CD4-positive, alpha-beta memory T cell (primary cell): Measurements from ENCODE around the gene MEIG1. TPM values are rescaled to one million over a fixed set of nuclear protein-coding genes. Genes with fewer than 3 reads are reported as not detected.

ENCODE experiments used
- CTCF ChIA-PET: fragments of 350-600 bp; sonication (Branson Sonifier 250); formaldehyde crosslinking; loops from one replicate; lab custom pipeline; 2021; ENCODE audit warnings: inconsistent platforms; ENCODE audit not compliant: partially characterized antibody; lab: Charles Lee
- POLR2A ChIA-PET: fragments of 350-600 bp; sonication (Branson Sonifier 250); formaldehyde crosslinking; loops from one replicate; lab custom pipeline; 2021; ENCODE audit not compliant: partially characterized antibody; lab: Charles Lee
- DNase-seq, 5 donors: peaks; one replicate each; pipeline versions ENCODE4 v3.0.0 to v3.0.0-alpha.2; 2020 to 2022; ENCODE audit warnings: mixed read lengths in 1 of 5
- H3K27ac ChIP-seq: one replicate; pipeline ENCODE4 v1.7.0; 2013; ENCODE audit warnings: low read depth, low read length
- H3K27me3 ChIP-seq: 2 replicates; pipeline ENCODE4 v1.7.0; 2013; ENCODE audit warnings: mild to moderate bottlenecking, low read length, moderate library complexity; ENCODE audit not compliant: insufficient read depth
- H3K36me3 ChIP-seq: 2 replicates; pipeline ENCODE4 v1.7.0; 2013; ENCODE audit warnings: mild to moderate bottlenecking, low read length, moderate library complexity; ENCODE audit not compliant: insufficient read depth
- H3K4me1 ChIP-seq: 2 replicates; pipeline ENCODE4 v1.7.0; 2013; ENCODE audit warnings: mild to moderate bottlenecking, low read length, moderate library complexity; ENCODE audit not compliant: insufficient read depth
- H3K4me3 ChIP-seq, 2 donors: one replicate each; pipeline ENCODE4 v1.7.0; 2013; ENCODE audit warnings: low read length in 2 of 2, mild to moderate bottlenecking in 1 of 2
- H3K9me3 ChIP-seq, 2 donors: one replicate each; pipeline ENCODE4 v1.7.0; 2013; ENCODE audit warnings: low read length in 2 of 2, control low read depth in 1 of 2; ENCODE audit not compliant: control insufficient read depth in 1 of 2
- H3K27ac Mint-ChIP-seq, 7 donors: one replicate each; pipeline ENCODE4 v1.8.0; 2020 to 2021; ENCODE audit warnings: mixed read lengths in 7 of 7, mild to moderate bottlenecking in 6 of 7, inconsistent platforms in 3 of 7, moderate library complexity in 3 of 7
- H3K27me3 Mint-ChIP-seq, 2 donors: one replicate each; pipeline ENCODE4 v1.8.0; 2020 to 2021; ENCODE audit warnings: mixed read lengths in 2 of 2
- H3K36me3 Mint-ChIP-seq, 2 donors: one replicate each; pipeline ENCODE4 v1.8.0; 2020 to 2021; ENCODE audit warnings: mixed read lengths in 2 of 2, inconsistent platforms in 1 of 2, mild to moderate bottlenecking in 1 of 2
- H3K4me1 Mint-ChIP-seq, 4 donors: one replicate each; pipeline ENCODE4 v1.8.0; 2020 to 2021; ENCODE audit warnings: mixed read lengths in 4 of 4, mild to moderate bottlenecking in 1 of 4
- H3K4me3 Mint-ChIP-seq, 8 donors: one replicate each; pipeline ENCODE4 v1.8.0; 2020 to 2021; ENCODE audit warnings: mixed read lengths in 8 of 8, mild to moderate bottlenecking in 7 of 8, moderate library complexity in 6 of 8, inconsistent platforms in 3 of 8
- H3K9me3 Mint-ChIP-seq, 8 donors: one replicate each; pipeline ENCODE4 v1.8.0; 2020 to 2021; ENCODE audit warnings: mixed read lengths in 8 of 8, mild to moderate bottlenecking in 5 of 8, inconsistent platforms in 3 of 8, moderate library complexity in 1 of 8
- intact Hi-C: fragments of 100-400 bp; cut with micrococcal nuclease; formaldehyde crosslinking; loops from one replicate; pipeline ENCODE4 v1.15.1; 2023
- polyA plus RNA-seq, 2 donors: library from polyadenylated mRNA; unstranded; fragments of 300-500 nt; fragmentation: Illumina TruSeq; gene quantifications; one replicate each; pipeline ENCODE4 v1.2.3, GENCODE V29; 2021
- total RNA-seq, 2 experiments: library from RNA; stranded (reverse); gene quantifications; one replicate each; pipeline ENCODE4 v1.2.3, GENCODE V29; 2021

Gene MEIG1
- total and polyA plus RNA-seq, 4 experiments from 2014 or later, result 0.62 to 0.99 TPM; not detected in 2

- peak overlapping the region; percentile 92 to 99 for H3K4me3 ChIP-seq
- peaks cover 48% of the 10 kb centered on the region for H3K4me1 ChIP-seq
- no peaks in the 10 kb centered on the region for H3K9me3 ChIP-seq
- Mint-ChIP-seq H3K36me3 (peaks cover 4 to 16% of the 10 kb centered on the region in 2 donors), H3K9me3 (no peaks in the 10 kb centered on the region), H3K4me3 (peak overlapping the region; percentile 87 to 96 (median 92)), H3K4me1 (peaks cover 34 to 70% (median 50%) of the 10 kb centered on the region in 4 donors), H3K27ac (peak overlapping the region; percentile 89 to 97 (median 96)), H3K27me3 (no peaks in the 10 kb centered on the region)
- no peaks in the 10 kb centered on the region for H3K27me3 ChIP-seq
- peak overlapping the region; percentile 73 for H3K27ac ChIP-seq
- H3K36me3 ChIP-seq, result no peaks in the 10 kb centered on the region
- CTCF ChIA-PET, result interaction anchor here (0.8 to 3.2 kb wide), 8 partner anchors 9 to 413 kb away, joined by 3 to 17 read pairs (median 4); partner anchors contain the start of genes CDNF and SUV39H2
- peak in 3 of 5 donors; percentile 9 to 21 (median 18) for DNase-seq
- intact Hi-C loops, result loop anchor here (5.0 to 10.0 kb wide), 6 partner anchors 144 to 1369 kb away; partner anchors contain the start of genes PRPF18 and RPP38
- POLR2A ChIA-PET, result interaction anchor here (0.8 to 2.7 kb wide), 10 partner anchors 8 to 768 kb away, joined by 3 to 17 read pairs (median 4); partner anchors contain the start of genes CDNF, HSPA14, MSANTD7 and RPP38
Observed at GRCh38 chr10:14953424-14954000, 5.7 kb upstream of the MEIG1 start.

DNA sequence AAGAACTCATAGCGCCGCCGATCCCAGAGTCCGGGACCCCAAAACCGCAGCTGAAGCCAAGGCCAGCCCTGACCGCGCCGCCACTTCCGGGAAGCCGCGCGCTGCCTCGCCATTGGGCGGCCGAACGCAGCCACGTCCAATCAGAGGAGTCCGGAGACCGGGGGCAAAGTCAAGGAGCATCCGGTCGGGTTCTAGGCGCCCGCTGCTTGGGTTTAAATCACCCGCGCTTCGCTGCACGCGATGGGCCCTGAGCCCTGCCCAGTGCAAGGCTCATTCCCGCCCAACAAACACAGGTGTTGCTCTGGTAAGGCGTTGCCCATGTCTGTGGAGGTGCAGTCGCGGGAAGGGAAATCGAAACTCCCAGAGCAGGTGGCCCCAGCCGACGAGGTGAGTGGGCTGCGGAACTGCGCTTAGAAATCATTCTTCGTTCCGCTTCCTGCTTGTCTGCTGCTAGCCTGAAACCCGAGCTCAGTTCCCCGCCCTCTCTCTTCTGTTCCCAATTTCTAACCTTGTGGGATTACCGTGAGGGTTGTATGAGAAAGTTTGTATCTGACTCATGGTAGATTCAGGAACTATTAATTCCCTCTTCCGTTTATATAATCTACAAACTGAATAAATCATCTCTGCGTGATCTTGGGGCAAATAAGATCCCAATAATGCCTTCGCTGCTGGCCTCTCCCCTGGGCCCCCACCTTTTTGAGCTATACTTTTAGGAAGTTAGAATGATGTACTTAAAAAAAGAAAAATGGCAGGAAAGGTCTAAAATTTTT, 5.0 kb upstream of the MEIG1 start, which contains the start of gene DCLRE1C:
Gene DCLRE1C (minus strand): TSS at position 96 of the 770 bp plus-strand sequence. CDS start 86 bp downstream, at position 10.
- Mint-ChIP-seq H3K9me3 (no peaks in the 10 kb centered on the region), H3K4me1 (peaks cover 37 to 73% (median 53%) of the 10 kb centered on the region in 4 donors), H3K4me3 (peak within 1 kb of the TSS; percentile 87 to 96 (median 92)), H3K27me3 (no peaks in the 10 kb centered on the region), H3K36me3 (peaks cover 0 to 12% of the 10 kb centered on the region in 2 donors), H3K27ac (peak within 1 kb of the TSS; percentile 89 to 97 (median 96))
- DNase-seq, result peak; percentile 85 to 90 (median 89)
- H3K4me1 ChIP-seq, result peaks cover 52% of the 10 kb centered on the region
- ChIA-PET CTCF (interaction anchor here (0.9 to 3.2 kb wide), 4 partner anchors 8 to 152 kb away, joined by 3 to 17 read pairs (median 3); no protein-coding TSS in a partner anchor), POLR2A (interaction anchor here (1.0 to 2.7 kb wide), 10 partner anchors 8 to 768 kb away, joined by 3 to 17 read pairs (median 4); partner anchors contain the start of genes CDNF, HSPA14, MSANTD7 and RPP38)
- H3K27ac ChIP-seq, result peak within 1 kb of the TSS; percentile 73
- intact Hi-C loops, result loop anchor here (1.0 to 10.0 kb wide), 8 partner anchors 75 to 1369 kb away; partner anchors contain the start of genes CDNF, HSPA14, MSANTD7 and PRPF18
- H3K4me3 ChIP-seq, result peak within 1 kb of the TSS; percentile 92 to 99
- H3K36me3 ChIP-seq, result no peaks in the 10 kb centered on the region
- H3K9me3 ChIP-seq, result no peaks in the 10 kb centered on the region
- no peaks in the 10 kb centered on the region for H3K27me3 ChIP-seq

DNA sequence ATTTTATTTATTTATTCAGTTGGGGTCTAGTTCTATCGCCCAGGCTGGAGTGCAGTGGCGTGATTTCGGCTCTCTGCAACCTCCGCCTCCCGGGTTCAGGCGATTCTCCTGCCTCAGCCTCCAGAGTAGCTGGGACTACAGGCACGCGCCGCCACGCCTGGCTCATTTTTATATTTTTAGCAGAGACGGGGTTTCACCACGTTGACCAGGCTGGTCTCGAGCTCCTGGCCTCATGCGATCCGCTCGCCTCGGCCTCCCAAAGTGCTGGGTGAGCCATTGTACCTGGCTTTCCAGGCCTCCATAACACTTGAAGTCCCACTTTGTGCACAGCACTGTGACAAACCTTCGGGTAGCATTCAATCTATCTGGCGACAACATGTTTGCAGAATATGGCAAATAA, 4.3 kb upstream of the MEIG1 start:
- H3K4me3 ChIP-seq, result peak overlapping the region in 1 of 2 donors; percentile 92

DNA sequence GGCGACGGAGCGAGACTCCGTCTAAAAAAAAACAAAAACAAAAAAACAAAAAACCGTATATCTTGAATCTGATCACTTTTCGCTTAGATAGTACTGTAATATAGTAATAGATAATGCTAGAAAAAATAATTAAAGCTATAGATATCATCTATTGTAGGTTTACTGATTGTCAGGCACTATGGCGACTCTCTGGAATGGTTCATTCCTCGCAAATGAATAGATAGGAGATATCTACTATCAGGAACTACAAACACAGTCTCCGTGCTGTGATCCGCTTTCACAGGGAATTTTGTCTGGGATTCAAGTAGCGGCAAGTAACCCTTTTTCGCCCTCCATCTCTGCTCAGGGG, 342 bp upstream of the MEIG1 start:
- H3K9me3 ChIP-seq, result no peaks in the 10 kb centered on the region
- peak overlapping the region; percentile 79 to 98 for H3K4me3 ChIP-seq
- Mint-ChIP-seq H3K27ac (peak overlapping the region; percentile 74 to 99 (median 96)), H3K27me3 (no peaks in the 10 kb centered on the region), H3K36me3 (peaks cover 0 to 8% of the 10 kb centered on the region in 2 donors), H3K4me3 (peak overlapping the region; percentile 93 to 99 (median 96)), H3K9me3 (no peaks in the 10 kb centered on the region), H3K4me1 (peaks cover 22 to 46% (median 33%) of the 10 kb centered on the region in 4 donors)
- H3K27me3 ChIP-seq, result no peaks in the 10 kb centered on the region
- intact Hi-C loops, result loop anchor here (1.0 to 10.0 kb wide), 6 partner anchors 121 to 1374 kb away; partner anchors contain the start of genes CDNF, HSPA14, MSANTD7 and NMT2
- POLR2A ChIA-PET, result interaction anchor here (0.6 to 2.5 kb wide), 9 partner anchors 10 to 1657 kb away, joined by 3 to 20 read pairs (median 4); partner anchors contain the start of genes CDNF, HSPA14, MSANTD7 and SUV39H2
- peak overlapping the region; percentile 92 for H3K27ac ChIP-seq
- no peaks in the 10 kb centered on the region for H3K36me3 ChIP-seq
- DNase-seq, result no peak
- H3K4me1 ChIP-seq, result peaks cover 18% of the 10 kb centered on the region
- CTCF ChIA-PET, result interaction anchor here (0.8 to 4.5 kb wide), 5 partner anchors 10 to 462 kb away, joined by 3 to 22 read pairs (median 4); partner anchors contain the start of genes CDNF, HSPA14, MSANTD7 and SUV39H2

More for the DNA sequence above, 4.3 kb upstream of the MEIG1 start:
- Mint-ChIP-seq H3K4me3 (peak overlapping the region; percentile 87 to 96 (median 92)), H3K36me3 (peaks cover 0 to 13% of the 10 kb centered on the region in 2 donors), H3K27ac (peak overlapping the region in 3 of 7 donors; percentile 35 to 97 (median 91)), H3K9me3 (no peaks in the 10 kb centered on the region), H3K4me1 (peaks cover 33 to 67% (median 52%) of the 10 kb centered on the region in 4 donors), H3K27me3 (no peaks in the 10 kb centered on the region)
- Histone ChIP-seq H3K36me3 (no peaks in the 10 kb centered on the region), H3K4me1 (peaks cover 52% of the 10 kb centered on the region), H3K27me3 (no peaks in the 10 kb centered on the region), H3K9me3 (no peaks in the 10 kb centered on the region), H3K27ac (no peak overlapping the region)
- CTCF ChIA-PET, result interaction anchor here (1.5 to 3.2 kb wide), 2 partner anchors 18 to 151 kb away, joined by 3 to 17 read pairs; no protein-coding TSS in a partner anchor
- POLR2A ChIA-PET, result interaction anchor here (1.0 to 2.7 kb wide), 7 partner anchors 12 to 386 kb away, joined by 3 to 17 read pairs (median 6); partner anchors contain the start of genes CDNF, HSPA14, MSANTD7 and RPP38
- intact Hi-C loops, result loop anchor here (1.0 to 10.0 kb wide), 8 partner anchors 76 to 1370 kb away; partner anchors contain the start of genes CDNF, HSPA14, MSANTD7 and PRPF18
- DNase-seq, result no peak

DNA sequence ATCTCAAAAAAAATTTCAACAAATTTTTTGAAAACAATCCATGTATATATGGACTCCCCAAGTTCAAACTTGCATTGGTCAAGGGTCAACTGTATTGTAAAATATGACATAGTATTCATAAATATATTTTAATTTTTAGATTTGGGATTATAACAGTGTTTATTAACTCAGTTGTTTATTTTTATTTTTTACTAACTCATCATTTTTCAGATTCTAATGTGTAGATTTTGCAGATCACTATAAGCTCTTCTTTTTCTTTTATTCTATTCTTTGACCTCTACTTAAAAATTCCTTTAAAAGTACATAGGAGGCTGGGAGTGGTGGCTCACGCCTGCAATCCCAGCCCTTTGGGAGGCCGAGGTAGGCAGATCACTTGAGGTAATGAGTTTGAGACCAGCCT, 8.7 kb downstream of the MEIG1 start:
- Mint-ChIP-seq H3K27me3 (peaks cover 0 to 2% of the 10 kb centered on the region in 2 donors), H3K9me3 (peaks cover 0 to 3% (median 0%) of the 10 kb centered on the region in 8 donors), H3K4me1 (peaks cover 0 to 10% (median 5%) of the 10 kb centered on the region in 4 donors), H3K27ac (no peak overlapping the region), H3K4me3 (no peak overlapping the region), H3K36me3 (no peaks in the 10 kb centered on the region)
- CTCF ChIA-PET, result no interaction called here
- POLR2A ChIA-PET, result no interaction called here
- H3K27me3 ChIP-seq, result no peaks in the 10 kb centered on the region
- no peak overlapping the region for H3K27ac ChIP-seq
- H3K4me1 ChIP-seq, result peaks cover 3% of the 10 kb centered on the region
- no peak overlapping the region for H3K4me3 ChIP-seq
- no peaks in the 10 kb centered on the region for H3K36me3 ChIP-seq
- no peaks in the 10 kb centered on the region for H3K9me3 ChIP-seq
- DNase-seq, result no peak
- intact Hi-C loops, result no loop called here

- ChIA-PET POLR2A (interaction anchor here (1.1 to 1.3 kb wide), 2 partner anchors 12 to 93 kb away, joined by 3 read pairs; partner anchors contain the start of genes MEIG1 and SUV39H2), CTCF (interaction anchor here (0.5 to 4.2 kb wide), 21 partner anchors 9 to 776 kb away, joined by 3 to 22 read pairs (median 4); partner anchors contain the start of genes DCLRE1C, MEIG1 and SUV39H2)
- no peaks in the 10 kb centered on the region for H3K36me3 Mint-ChIP-seq
Observed at GRCh38 chr10:14971867-14972448, 12.8 kb downstream of the MEIG1 start.

More at GRCh38 chr10:14971867-14972448, 12.8 kb downstream of the MEIG1 start:
- Mint-ChIP-seq H3K27me3 (peaks cover 13 to 21% of the 10 kb centered on the region in 2 donors), H3K27ac (no peak overlapping the region), H3K4me3 (no peak overlapping the region), H3K4me1 (peaks cover 0 to 6% (median 3%) of the 10 kb centered on the region in 4 donors), H3K9me3 (no peaks in the 10 kb centered on the region)
- peak in 4 of 5 donors; percentile 38 to 48 (median 44) for DNase-seq
- H3K9me3 ChIP-seq, result no peaks in the 10 kb centered on the region
- H3K27me3 ChIP-seq, result no peaks in the 10 kb centered on the region
- no peak overlapping the region for H3K27ac ChIP-seq
- peaks cover 3% of the 10 kb centered on the region for H3K4me1 ChIP-seq
- no peak overlapping the region for H3K4me3 ChIP-seq
- intact Hi-C loops, result loop anchor here (1.0 kb wide), 1 partner anchor 473 kb away; no protein-coding TSS in a partner anchor
- H3K36me3 ChIP-seq, result no peaks in the 10 kb centered on the region
